WERI-Rb-1 (cell line): ENCODE measurements around the gene IGSF9B.
A peak's percentile ranks its signal among the peaks of the same experiment; 100 is the strongest.

ENCODE experiments used
- DNase-seq: peaks from one replicate; pipeline ENCODE4 v3.0.0-alpha.2; 2020
- H3K27ac ChIP-seq: fragments of 250-450 bp; sonication (Bioruptor Pico); 2 replicates; pipeline ENCODE4 v1.5.1; 2020; ENCODE audit warnings: mild to moderate bottlenecking, moderate library complexity
- H3K27me3 ChIP-seq: fragments of 250-450 bp; sonication (Bioruptor Pico); 2 replicates; pipeline ENCODE4 v1.5.1; 2021; ENCODE audit warnings: mild to moderate bottlenecking, low read depth, moderate library complexity; ENCODE audit not compliant: insufficient read depth, severe bottlenecking
- H3K36me3 ChIP-seq: fragments of 250-450 bp; sonication (Bioruptor Pico); 2 replicates; pipeline ENCODE4 v1.5.1; 2020; ENCODE audit warnings: mild to moderate bottlenecking, moderate library complexity
- H3K4me3 ChIP-seq: 2 replicates; pipeline ENCODE4 v1.5.1; 2011; ENCODE audit warnings: low read depth, mild to moderate bottlenecking, control low read depth, low read length
- H3K9me3 ChIP-seq: fragments of 250-450 bp; sonication (Bioruptor Pico); 2 replicates; pipeline ENCODE4 v1.5.1; 2021; ENCODE audit warnings: mild to moderate bottlenecking, moderate library complexity; ENCODE audit not compliant: severe bottlenecking
- TF ChIP-seq, protein P1 (sequence below): IDR thresholded peaks from 2 replicates; pipeline ENCODE4 v1.5.1; 2011; ENCODE audit warnings: low read depth, mild to moderate bottlenecking, control low read depth, inconsistent platforms, low read length

The IGSF9B gene

DNA sequence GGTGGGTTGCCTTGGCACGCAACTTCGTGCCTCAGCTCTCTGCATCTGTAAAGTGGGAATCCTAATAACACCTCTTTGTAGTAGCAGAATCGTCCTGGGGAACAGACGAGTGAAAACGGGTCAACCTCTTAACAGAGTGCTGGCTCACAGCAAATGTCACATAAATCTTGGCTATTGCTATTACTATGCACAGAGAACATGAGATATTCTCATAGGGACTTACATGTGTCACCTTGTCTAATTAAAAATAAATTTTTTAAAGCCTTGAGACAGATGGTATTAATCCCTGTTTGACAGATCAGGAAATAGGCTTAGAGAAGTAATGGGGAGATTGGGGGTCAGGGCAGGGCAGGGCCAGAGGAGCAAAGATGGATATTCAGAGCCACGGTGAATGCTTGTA, 44.3 kb upstream of the IGSF9B start:
- Histone ChIP-seq H3K27ac (no peak overlapping the region), H3K36me3 (no peaks in the 10 kb centered on the region), H3K9me3 (no peaks in the 10 kb centered on the region), H3K4me3 (no peak overlapping the region), H3K27me3 (no peaks in the 10 kb centered on the region)
- DNase-seq = peak; percentile 69
- TF ChIP-seq, protein P1, sequence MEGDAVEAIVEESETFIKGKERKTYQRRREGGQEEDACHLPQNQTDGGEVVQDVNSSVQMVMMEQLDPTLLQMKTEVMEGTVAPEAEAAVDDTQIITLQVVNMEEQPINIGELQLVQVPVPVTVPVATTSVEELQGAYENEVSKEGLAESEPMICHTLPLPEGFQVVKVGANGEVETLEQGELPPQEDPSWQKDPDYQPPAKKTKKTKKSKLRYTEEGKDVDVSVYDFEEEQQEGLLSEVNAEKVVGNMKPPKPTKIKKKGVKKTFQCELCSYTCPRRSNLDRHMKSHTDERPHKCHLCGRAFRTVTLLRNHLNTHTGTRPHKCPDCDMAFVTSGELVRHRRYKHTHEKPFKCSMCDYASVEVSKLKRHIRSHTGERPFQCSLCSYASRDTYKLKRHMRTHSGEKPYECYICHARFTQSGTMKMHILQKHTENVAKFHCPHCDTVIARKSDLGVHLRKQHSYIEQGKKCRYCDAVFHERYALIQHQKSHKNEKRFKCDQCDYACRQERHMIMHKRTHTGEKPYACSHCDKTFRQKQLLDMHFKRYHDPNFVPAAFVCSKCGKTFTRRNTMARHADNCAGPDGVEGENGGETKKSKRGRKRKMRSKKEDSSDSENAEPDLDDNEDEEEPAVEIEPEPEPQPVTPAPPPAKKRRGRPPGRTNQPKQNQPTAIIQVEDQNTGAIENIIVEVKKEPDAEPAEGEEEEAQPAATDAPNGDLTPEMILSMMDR = no peak

DNA sequence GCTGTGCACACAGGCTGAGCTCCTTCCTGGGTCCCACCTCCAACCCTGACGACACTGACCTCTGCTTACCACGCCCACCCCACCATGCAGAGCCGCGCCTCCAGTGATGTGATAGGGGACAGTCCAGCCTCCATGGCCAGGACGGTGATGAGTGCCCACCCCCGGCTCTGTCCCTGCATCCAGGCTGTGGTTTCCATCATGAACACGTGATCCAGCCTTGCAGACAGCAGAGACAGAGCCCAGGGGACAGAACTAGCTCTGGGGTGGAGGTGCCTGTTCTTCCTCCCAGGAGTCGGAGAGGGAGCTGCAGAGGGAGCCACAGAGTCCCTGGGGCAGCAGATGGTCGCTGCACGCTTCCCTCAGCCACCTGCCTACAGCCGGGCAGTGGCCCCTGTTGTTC, 42.6 kb upstream of the IGSF9B start:
- no peak overlapping the region for H3K27ac ChIP-seq
- TF ChIP-seq, protein P1 = peak; percentile 56
- no peak overlapping the region for H3K4me3 ChIP-seq
- no peaks in the 10 kb centered on the region for H3K9me3 ChIP-seq
- H3K27me3 ChIP-seq = no peaks in the 10 kb centered on the region
- H3K36me3 ChIP-seq = no peaks in the 10 kb centered on the region
- peak; percentile 72 for DNase-seq

DNA sequence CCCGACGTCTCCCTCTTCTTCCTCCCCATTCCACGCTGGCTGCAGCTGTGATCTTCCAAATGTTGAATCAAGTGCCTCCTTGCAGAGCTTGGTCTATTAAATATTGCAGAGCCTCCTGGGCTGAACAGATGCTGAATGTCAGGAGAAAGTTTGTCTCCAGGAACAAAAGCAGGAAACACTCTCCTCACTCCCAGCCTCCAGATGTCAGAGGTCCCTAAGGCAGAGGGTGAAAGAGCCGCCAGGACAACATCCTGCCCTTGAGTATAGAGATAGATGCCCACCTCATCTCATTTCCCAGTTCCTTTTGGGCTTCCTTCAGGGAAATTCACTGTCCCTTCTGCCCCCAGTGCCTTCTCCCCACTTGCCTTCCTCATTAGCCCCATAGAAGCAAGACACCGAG, 40.8 kb upstream of the IGSF9B start:
- no peak for DNase-seq
- H3K27ac ChIP-seq = no peak overlapping the region
- TF ChIP-seq, protein P1 = no peak
- H3K36me3 ChIP-seq = no peaks in the 10 kb centered on the region
- H3K9me3 ChIP-seq = no peaks in the 10 kb centered on the region
- H3K27me3 ChIP-seq = no peaks in the 10 kb centered on the region
- no peak overlapping the region for H3K4me3 ChIP-seq

DNA sequence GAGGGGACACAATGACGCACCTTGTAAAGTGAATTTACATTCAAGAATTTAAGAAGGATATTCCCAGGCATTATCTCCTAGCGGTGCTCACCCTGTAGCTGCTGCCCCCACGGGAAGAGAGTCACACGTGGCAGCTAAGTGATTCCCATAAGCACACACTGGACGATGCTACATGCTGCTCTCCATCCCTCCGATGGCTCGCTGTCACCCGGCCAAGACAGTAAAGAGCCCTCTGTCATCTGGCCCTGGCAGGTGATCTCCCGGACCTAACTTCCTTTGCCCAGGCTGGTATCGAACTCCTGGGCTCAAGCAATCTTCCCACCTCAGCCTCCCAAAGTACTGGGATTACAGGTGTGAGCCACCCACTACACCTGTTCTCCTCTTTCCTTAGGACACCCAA, 39.9 kb upstream of the IGSF9B start:
- no peak for DNase-seq
- Histone ChIP-seq H3K27ac (no peak overlapping the region), H3K27me3 (no peaks in the 10 kb centered on the region), H3K4me3 (no peak overlapping the region), H3K9me3 (no peaks in the 10 kb centered on the region), H3K36me3 (no peaks in the 10 kb centered on the region)
- TF ChIP-seq, protein P1 = no peak

DNA sequence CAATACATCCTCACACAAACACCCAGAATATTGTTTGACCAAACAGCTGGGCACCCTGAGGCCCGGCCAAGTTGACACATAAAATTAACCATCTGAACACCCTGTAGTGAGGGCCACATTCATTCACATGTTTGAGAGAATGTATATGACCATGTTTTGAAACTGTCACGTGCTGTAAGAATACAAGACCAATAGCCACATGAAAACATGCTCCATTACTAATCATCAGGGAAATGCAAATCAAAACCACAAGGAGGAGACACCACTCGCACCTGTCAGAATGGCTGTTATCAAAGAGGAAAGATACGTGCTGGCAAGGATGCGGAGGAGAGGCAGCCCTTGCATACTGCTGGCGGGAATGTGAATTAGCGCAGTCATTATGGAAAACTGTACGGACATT, 38.3 kb upstream of the IGSF9B start:
- TF ChIP-seq, protein P1 = no peak
- no peak for DNase-seq
- Histone ChIP-seq H3K27me3 (no peaks in the 10 kb centered on the region), H3K36me3 (no peaks in the 10 kb centered on the region), H3K9me3 (no peaks in the 10 kb centered on the region), H3K27ac (no peak overlapping the region), H3K4me3 (no peak overlapping the region)

DNA sequence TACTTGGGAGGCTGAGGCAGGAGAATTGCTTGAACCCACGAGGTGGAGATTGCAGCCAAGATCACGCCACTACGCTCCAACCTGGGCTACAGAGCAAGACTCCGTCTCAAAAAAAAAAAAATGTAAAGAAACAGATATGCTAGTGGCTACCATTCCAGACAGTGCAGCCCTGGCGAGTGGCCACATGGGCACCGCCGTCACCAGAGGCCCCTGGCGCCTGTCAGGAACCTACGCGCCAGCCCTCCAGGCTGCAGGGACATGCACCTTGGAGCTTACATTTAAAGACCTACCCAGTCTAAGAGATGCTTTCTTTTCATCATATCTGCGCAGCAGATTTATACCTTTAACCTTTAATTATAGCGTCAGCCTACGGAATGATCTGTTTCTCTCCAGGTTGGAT, 37.2 kb upstream of the IGSF9B start:
- no peak overlapping the region for H3K27ac ChIP-seq
- H3K9me3 ChIP-seq = no peaks in the 10 kb centered on the region
- no peak for DNase-seq
- TF ChIP-seq, protein P1 = no peak
- no peaks in the 10 kb centered on the region for H3K27me3 ChIP-seq
- H3K4me3 ChIP-seq = no peak overlapping the region
- no peaks in the 10 kb centered on the region for H3K36me3 ChIP-seq
